Measurements from ENCODE around the gene MLST8.

The MLST8 gene

DNA sequence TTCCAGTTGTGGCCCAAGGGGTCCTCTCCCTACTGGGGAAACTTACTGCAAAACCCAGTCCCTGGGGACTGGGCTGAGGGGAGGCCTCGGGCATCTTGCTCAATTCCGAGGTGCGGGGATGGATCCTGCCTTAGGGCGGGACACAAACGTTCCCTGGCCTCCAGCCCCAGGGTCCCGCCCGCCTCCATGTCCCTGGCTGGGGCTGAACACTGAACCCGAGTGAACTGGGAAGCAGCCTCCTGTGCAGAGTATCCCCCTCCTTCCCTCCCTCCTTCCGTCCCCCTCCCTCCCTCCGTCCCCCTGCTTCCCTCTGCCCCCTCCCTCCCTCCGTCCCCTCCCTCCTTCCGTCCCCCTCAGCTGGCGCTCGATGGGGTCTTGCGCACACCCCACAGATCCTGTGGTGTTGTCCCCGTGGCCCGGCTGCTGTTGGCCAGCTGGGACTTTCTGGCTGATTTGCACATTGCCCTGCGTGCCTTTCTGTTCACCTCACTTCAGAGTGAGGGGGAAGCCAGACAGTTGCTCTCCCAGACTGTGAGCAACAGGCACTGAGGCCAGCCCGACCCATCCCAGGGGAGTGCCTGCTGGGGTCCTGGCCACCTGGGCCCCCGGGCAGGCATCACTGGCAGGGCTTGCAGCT is 44.2 kb upstream of the MLST8 start:
- no peaks in the 10 kb centered on the region for H3K27me3 ChIP-seq (replicated peaks; ENCODE audit: insufficient read depth, low read length)
- DNase-seq: no peak
- TF ChIP-seq EZH2phosphoT487 (IDR thresholded peaks at IDR 0.05; ENCODE audit: low read length) (no peak), CTCF (IDR thresholded peaks at IDR 0.05; ENCODE audit: low read length) (no peak), EZH2 (optimal IDR thresholded peaks at IDR 0.05; ENCODE audit: low read depth, low read length) (no peak)
- no peak overlapping the region for H3K4me2 ChIP-seq (ENCODE audit: low read depth, low read length)
- no peak overlapping the region for H2AFZ ChIP-seq (ENCODE audit: low read length)
- H3K36me3 ChIP-seq (replicated peaks; ENCODE audit: insufficient read depth, low read length): no peaks in the 10 kb centered on the region
- no peaks in the 10 kb centered on the region for H3K9me2 ChIP-seq (replicated peaks; ENCODE audit: insufficient read depth, low read length)
- no peaks in the 10 kb centered on the region for H3K9me3 ChIP-seq (replicated peaks; ENCODE audit: insufficient read depth, low read length)
- H3K9ac ChIP-seq (ENCODE audit: low read length): no peak overlapping the region
- no peak overlapping the region for H3K4me3 ChIP-seq (ENCODE audit: low read length)
- H4K20me1 ChIP-seq (ENCODE audit: insufficient read depth, low read length): no peaks in the 10 kb centered on the region
- peaks cover 6% of the 10 kb centered on the region; the same call in 1 of the 2 replicates for H3K4me1 ChIP-seq (ENCODE audit: low read length)
- H3K79me2 ChIP-seq (ENCODE audit: low read length): peaks cover 77% of the 10 kb centered on the region
- H3F3A ChIP-seq (ENCODE audit: insufficient read depth, low read length): no peaks in the 10 kb centered on the region
- no peak overlapping the region for H3K27ac ChIP-seq (ENCODE audit: low read length)

DNA sequence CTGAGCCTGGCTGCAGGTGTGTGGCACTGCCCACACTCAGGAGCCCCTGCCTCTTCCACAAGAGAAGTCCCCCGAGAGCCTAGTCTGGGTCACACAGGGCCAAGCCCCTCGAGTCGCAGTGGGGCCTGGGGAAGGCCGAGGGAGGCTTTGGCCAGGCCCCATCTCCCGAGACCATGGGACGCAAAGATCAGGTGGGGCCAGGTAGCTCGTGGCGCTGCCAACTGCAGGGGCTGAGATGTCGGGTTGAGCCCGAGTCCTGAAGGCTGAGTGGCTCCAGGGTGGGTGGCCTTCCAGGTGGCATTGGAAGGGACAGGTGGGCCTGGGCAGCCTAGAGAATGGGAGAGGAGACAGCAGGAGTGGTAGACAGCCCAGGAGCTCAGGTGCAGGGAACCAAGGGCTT is 43.3 kb upstream of the MLST8 start:
- Histone ChIP-seq H3K36me3 (replicated peaks; ENCODE audit: insufficient read depth, low read length) (no peaks in the 10 kb centered on the region), H3K4me2 (ENCODE audit: low read depth, low read length) (no peak overlapping the region), H3K4me3 (ENCODE audit: low read length) (no peak overlapping the region), H3K27me3 (replicated peaks; ENCODE audit: insufficient read depth, low read length) (no peaks in the 10 kb centered on the region), H2AFZ (ENCODE audit: low read length) (no peak overlapping the region), H4K20me1 (ENCODE audit: insufficient read depth, low read length) (no peaks in the 10 kb centered on the region), H3F3A (ENCODE audit: insufficient read depth, low read length) (no peaks in the 10 kb centered on the region), H3K9me2 (replicated peaks; ENCODE audit: insufficient read depth, low read length) (no peaks in the 10 kb centered on the region), H3K9me3 (replicated peaks; ENCODE audit: insufficient read depth, low read length) (no peaks in the 10 kb centered on the region), H3K4me1 (ENCODE audit: low read length) (peaks cover 4% of the 10 kb centered on the region; the same call in 1 of the 2 replicates), H3K79me2 (ENCODE audit: low read length) (peaks cover 68% of the 10 kb centered on the region), H3K9ac (ENCODE audit: low read length) (no peak overlapping the region), H3K27ac (ENCODE audit: low read length) (no peak overlapping the region)
- DNase-seq: no peak
- no peak for TF ChIP-seq EZH2phosphoT487 (IDR thresholded peaks at IDR 0.05; ENCODE audit: low read length)
- no peak for TF ChIP-seq CTCF (IDR thresholded peaks at IDR 0.05; ENCODE audit: low read length)

DNA sequence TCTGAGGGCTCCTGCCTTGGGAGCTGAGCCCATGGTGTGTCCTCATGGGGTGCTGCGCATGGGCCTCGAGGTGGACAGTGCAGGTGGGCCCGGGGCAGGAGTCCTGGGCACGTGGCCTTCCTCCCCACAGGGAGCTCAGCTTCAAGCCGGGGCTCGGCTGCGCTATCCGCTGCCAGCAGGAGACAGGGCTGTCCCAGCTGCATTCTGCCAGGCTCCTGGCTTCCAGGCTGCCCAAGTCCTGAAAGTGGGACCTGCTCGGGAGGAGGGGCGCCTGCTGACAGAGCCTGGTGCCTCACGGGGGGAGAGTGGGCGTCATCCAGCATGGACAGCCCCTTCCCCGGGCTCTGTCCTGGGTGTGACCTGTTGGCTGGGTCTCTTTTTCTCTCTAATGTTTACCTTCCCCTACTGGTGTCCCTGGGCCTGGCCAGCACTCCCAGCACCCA is 42.6 kb upstream of the MLST8 start:
- H3K36me3 ChIP-seq (replicated peaks; ENCODE audit: insufficient read depth, low read length): no peaks in the 10 kb centered on the region
- H3K27ac ChIP-seq (ENCODE audit: low read length): no peak overlapping the region
- H3K4me2 ChIP-seq (ENCODE audit: low read depth, low read length): no peak overlapping the region
- no peak overlapping the region for H3K9ac ChIP-seq (ENCODE audit: low read length)
- H3K9me3 ChIP-seq (replicated peaks; ENCODE audit: insufficient read depth, low read length): no peaks in the 10 kb centered on the region
- H3K4me1 ChIP-seq (ENCODE audit: low read length): no peaks in the 10 kb centered on the region
- H2AFZ ChIP-seq (ENCODE audit: low read length): no peak overlapping the region
- no peak overlapping the region for H3K4me3 ChIP-seq (ENCODE audit: low read length)
- TF ChIP-seq CTCF (IDR thresholded peaks at IDR 0.05; ENCODE audit: low read length) (no peak), EZH2 (optimal IDR thresholded peaks at IDR 0.05; ENCODE audit: low read depth, low read length) (no peak), EZH2phosphoT487 (IDR thresholded peaks at IDR 0.05; ENCODE audit: low read length) (no peak)
- H4K20me1 ChIP-seq (ENCODE audit: insufficient read depth, low read length): no peaks in the 10 kb centered on the region
- H3K27me3 ChIP-seq (replicated peaks; ENCODE audit: insufficient read depth, low read length): no peaks in the 10 kb centered on the region
- no peaks in the 10 kb centered on the region for H3F3A ChIP-seq (ENCODE audit: insufficient read depth, low read length)
- H3K79me2 ChIP-seq (ENCODE audit: low read length): peaks cover 60% of the 10 kb centered on the region
- DNase-seq: no peak
- no peaks in the 10 kb centered on the region for H3K9me2 ChIP-seq (replicated peaks; ENCODE audit: insufficient read depth, low read length)
